Right lobe of liver (tissue), 6 donors: ENCODE results near the gene PSMC4. TPM values are rescaled to one million over a fixed set of nuclear protein-coding genes. Genes with fewer than 3 reads are reported as not detected.

Experiments used
- ATAC-seq, 4 donors: fragments of 200-7000 bp; cut with Tn5 transposase; one replicate each; pipeline ENCODE4 v1.9.1; 2020; ENCODE audit warnings: mild to moderate bottlenecking in 4 of 4, moderate library complexity in 4 of 4
- DNase-seq, 3 donors: peaks; one replicate each; pipeline ENCODE4 v3.0.0-alpha.2; 2020
- H3K27ac ChIP-seq, 3 donors: fragments of 200-600 bp; one replicate each; pipeline ENCODE4 v1.8.0; 2022
- H3K27me3 ChIP-seq, 2 donors: fragments of 200-600 bp; one replicate each; pipeline ENCODE4 v1.8.0; 2022
- H3K36me3 ChIP-seq, 4 donors: fragments of 200-600 bp; sonication (generic) in 1 of 4; one replicate each; pipeline versions ENCODE4 v1.5.1 to v1.8.0; 2017 to 2022; ENCODE audit warnings: control low read depth in 1 of 4
- H3K4me1 ChIP-seq, 4 donors: fragments of 200-600 bp; sonication (generic) in 1 of 4; one replicate each; pipeline versions ENCODE4 v1.5.1 to v1.8.0; 2017 to 2022; ENCODE audit warnings: control low read depth in 1 of 4
- H3K4me3 ChIP-seq, 3 donors: fragments of 200-600 bp; one replicate each; pipeline ENCODE4 v1.8.0; 2022
- H3K9me3 ChIP-seq, 4 donors: fragments of 200-600 bp; sonication (generic) in 1 of 4; one replicate each; pipeline versions ENCODE4 v1.5.1 to v1.8.0; 2017 to 2022; ENCODE audit warnings: control low read depth in 1 of 4
- CTCF ChIP-seq, 4 donors: fragments of 200-600 bp in 3 of 4; fragments of 450-650 bp in 1 of 4; IDR thresholded peaks; one replicate each; pipeline versions ENCODE4 v1.5.1 to v1.8.0; 2016 to 2022; ENCODE audit warnings: antibody characterized with exemption in 4 of 4, mild to moderate bottlenecking in 2 of 4
- POLR2A ChIP-seq: fragments of 450-650 bp; IDR thresholded peaks from one replicate; pipeline ENCODE4 v1.6.1; 2017; ENCODE audit warnings: antibody characterized with exemption, mild to moderate bottlenecking
- WGBS: methylation state at CpG from one replicate; pipeline ENCODE4 v1.1.6; 2018; ENCODE audit warnings: low coverage, low lambda C conversion rate; ENCODE audit not compliant: insufficient coverage; ENCODE audit errors: missing lambda C conversion rate; 5-methylcytosine and 5-hydroxymethylcytosine counted together
- intact Hi-C, 2 donors: fragments of 100-400 bp; cut with DNase I; formaldehyde crosslinking; loops; one replicate each; pipeline versions ENCODE4 v1.11.2 to v1.14.1; 2022
- total RNA-seq, 6 experiments: library from RNA; depleted of rRNA in 2 of 6; stranded (reverse); fragments of >200 nt in 2 of 6; fragmentation: NEBNext Ultra II Directional in 3 of 6; extraction: Animal tissue kit (Norgen Biotek cat#: 25700) in 3 of 6; gene quantifications; one replicate each; pipeline versions ENCODE4 v1.1.0 to v1.2.4, GENCODE V29; 2016 to 2023
- donor health status: DM: no; HTN: yes; CAD: no.
- donor health status: DM: no; HTN: no; CAD: no.
- donor health status: DM: no; HTN: no; CAD: no.
- donor health status: DM: no; HTN: yes; CAD: no.
- donor health status: DM: no; HTN: yes; CAD: no.

Gene PSMC4
- total RNA-seq, 6 experiments from 2014 or later = 40.0 to 106 (median 52.5) TPM

GRCh38 chr19:39940221-39940833, 30.6 kb upstream of the PSMC4 start:
- Histone ChIP-seq H3K27ac (no peak overlapping the region), H3K4me3 (no peak overlapping the region), H3K4me1 (peaks cover 0 to 13% (median 6%) of the 10 kb centered on the region in 4 donors), H3K27me3 (no peaks in the 10 kb centered on the region), H3K36me3 (no peaks in the 10 kb centered on the region), H3K9me3 (no peaks in the 10 kb centered on the region)
- WGBS = 82% methylated on average over 1 of the region's 1 CpG
- no peak for TF ChIP-seq CTCF (IDR thresholded peaks at IDR 0.05)
- TF ChIP-seq POLR2A = no peak
- intact Hi-C loops = no loop called here
- DNase-seq = no peak
- ATAC-seq = no peak

- H3K27me3 ChIP-seq = no peaks in the 10 kb centered on the region
- H3K36me3 ChIP-seq = no peaks in the 10 kb centered on the region
- no peak for ATAC-seq
- intact Hi-C loops = no loop called here
- peaks cover 0 to 13% (median 6%) of the 10 kb centered on the region in 4 donors for H3K4me1 ChIP-seq
- H3K27ac ChIP-seq = no peak overlapping the region
- no peak for DNase-seq
- 41% methylated on average over 5 of the region's 6 CpGs for WGBS
- no peak overlapping the region for H3K4me3 ChIP-seq
- TF ChIP-seq POLR2A (no peak), CTCF (IDR thresholded peaks at IDR 0.05) (no peak)
- H3K9me3 ChIP-seq = no peaks in the 10 kb centered on the region
Measured at GRCh38 chr19:39941151-39941550, 29.8 kb upstream of the PSMC4 start.

GRCh38 chr19:39941615-39942365, 29.2 kb upstream of the PSMC4 start:
- H3K4me3 ChIP-seq = no peak overlapping the region
- peak; percentile 56 to 71 (median 58) for ATAC-seq
- DNase-seq = no peak

GRCh38 chr19:39942366-39942730, 28.6 kb upstream of the PSMC4 start:
- ATAC-seq = no peak
- intact Hi-C loops = no loop called here
- H3K36me3 ChIP-seq = no peaks in the 10 kb centered on the region
- H3K4me3 ChIP-seq = no peak overlapping the region
- peaks cover 0 to 13% (median 6%) of the 10 kb centered on the region in 4 donors for H3K4me1 ChIP-seq
- no peak for TF ChIP-seq CTCF (IDR thresholded peaks at IDR 0.05)
- TF ChIP-seq POLR2A = no peak
- no peak overlapping the region for H3K27ac ChIP-seq
- no peak for DNase-seq
- 58% methylated on average over 3 of the region's 4 CpGs for WGBS
- H3K9me3 ChIP-seq = no peaks in the 10 kb centered on the region
- no peaks in the 10 kb centered on the region for H3K27me3 ChIP-seq

More at GRCh38 chr19:39941615-39942365, 29.2 kb upstream of the PSMC4 start:
- no peaks in the 10 kb centered on the region for H3K27me3 ChIP-seq
- H3K4me1 ChIP-seq = peaks cover 0 to 13% (median 6%) of the 10 kb centered on the region in 4 donors
- H3K36me3 ChIP-seq = no peaks in the 10 kb centered on the region
- no peaks in the 10 kb centered on the region for H3K9me3 ChIP-seq
- intact Hi-C loops = no loop called here
- TF ChIP-seq POLR2A = no peak
- TF ChIP-seq CTCF (IDR thresholded peaks at IDR 0.05) = no peak
- WGBS = 30% methylated on average over 5 of the region's 5 CpGs
- H3K27ac ChIP-seq = no peak overlapping the region
